GM19099 (cell line): ENCODE results near the gene HECTD4.

Experiments
- POLR2A ChIP-seq: IDR thresholded peaks from 3 replicates; pipeline ENCODE4 v1.6.1; 2011; ENCODE audit warnings: low read depth; ENCODE audit not compliant: insufficient read length; ENCODE audit errors: extremely low read depth

The HECTD4 gene

GRCh38 chr12:112194601-112195247 is 187.5 kb downstream of the HECTD4 start:
- TF ChIP-seq POLR2A: no peak

DNA sequence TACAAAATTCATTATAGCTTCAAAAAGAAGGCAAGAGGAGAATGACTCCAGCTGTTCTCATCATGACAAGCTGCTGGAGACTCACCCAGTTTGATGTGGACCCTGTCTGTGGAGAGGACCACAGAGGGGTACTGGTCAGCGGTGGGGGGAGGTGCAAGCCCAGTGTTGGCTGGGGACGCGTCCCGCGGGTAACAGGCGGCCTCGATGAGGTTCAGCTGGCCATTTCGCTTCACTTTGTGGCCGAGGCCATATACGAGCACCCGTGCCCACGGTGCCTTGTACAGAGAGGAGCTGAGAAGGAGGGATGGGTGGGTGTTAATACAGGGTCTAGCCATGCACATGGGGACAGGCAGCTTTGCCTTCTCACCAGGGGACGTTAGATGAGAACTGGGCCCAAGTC is 189.8 kb downstream of the HECTD4 start:
- no peak for TF ChIP-seq POLR2A

DNA sequence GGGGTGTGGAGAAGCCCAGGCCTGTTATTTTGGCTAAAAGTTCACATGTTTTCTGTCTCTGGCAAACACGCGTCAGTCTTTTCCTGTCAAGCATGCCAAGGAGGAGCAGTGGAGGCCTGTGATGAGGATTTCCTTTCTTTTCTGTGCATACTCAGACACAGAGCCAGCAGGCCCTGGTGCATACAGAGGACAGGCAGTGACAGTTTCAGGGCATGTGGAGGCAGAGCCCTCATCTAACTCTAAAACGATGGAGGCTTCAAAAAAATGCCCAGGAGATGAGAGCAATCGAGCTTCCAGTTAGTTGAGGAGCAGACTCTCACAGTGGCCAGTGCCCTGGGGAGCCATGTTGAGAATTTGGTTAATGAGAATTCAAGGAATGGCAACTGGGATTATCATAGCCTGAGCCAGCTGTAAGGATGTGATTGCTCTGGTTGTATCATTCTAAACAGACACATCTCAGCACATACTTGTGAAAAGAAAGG is 190.3 kb downstream of the HECTD4 start:
- TF ChIP-seq POLR2A: no peak

DNA sequence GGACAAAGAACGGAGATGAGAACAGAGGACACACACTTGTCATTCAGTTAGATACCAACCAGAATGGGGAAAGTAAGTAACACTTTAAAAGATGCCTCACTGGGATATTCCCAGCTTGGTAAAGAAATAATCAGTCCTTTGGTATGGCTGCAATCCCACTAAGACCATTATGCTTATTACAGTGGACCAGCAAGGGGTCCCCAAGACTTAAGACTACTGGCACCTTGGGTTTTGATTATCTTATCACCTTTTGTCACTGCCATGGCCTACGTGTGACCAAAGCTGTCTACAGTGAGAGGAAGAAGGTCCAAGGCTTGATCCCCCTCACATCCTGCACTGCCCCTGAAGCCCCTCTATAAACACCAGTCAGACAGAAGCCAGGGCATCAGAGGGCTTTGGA is 191.0 kb downstream of the HECTD4 start:
- no peak for TF ChIP-seq POLR2A

DNA sequence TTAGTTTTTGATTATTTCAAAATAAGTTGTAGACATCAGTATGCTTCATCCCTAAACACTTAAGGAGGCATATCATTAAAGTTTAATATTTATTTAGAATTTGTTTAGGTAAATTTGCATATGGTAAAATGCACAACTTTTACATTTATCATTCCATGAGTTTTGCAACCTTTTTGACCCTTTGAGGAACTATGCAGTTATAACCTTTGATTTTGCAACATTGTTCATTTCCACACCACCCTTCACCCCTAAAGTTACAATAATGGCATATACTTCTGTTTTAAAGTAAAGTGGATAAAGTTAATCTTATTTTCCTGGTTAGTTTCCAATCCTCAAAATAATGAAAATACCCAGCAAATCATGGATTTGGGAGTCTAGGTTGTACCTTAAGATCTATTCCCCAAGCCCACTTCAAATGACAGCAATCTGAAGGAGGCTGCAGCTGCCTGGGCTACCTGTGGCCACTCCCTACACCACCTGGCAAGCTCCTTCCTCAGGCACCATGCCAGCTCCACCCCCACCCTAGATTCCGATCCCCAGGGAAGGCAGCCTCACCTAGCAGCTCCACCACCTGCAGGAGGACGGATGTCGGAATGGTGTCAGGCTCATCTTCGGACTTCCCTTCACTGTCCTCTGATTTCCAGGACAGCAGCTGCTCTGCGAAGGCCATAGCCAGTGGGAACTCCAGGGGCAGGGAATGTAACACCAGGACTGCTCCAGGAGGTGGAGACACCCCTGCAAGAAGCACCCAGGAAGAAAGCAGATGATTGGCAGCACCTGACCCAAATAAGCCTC is 191.8 kb downstream of the HECTD4 start:
- TF ChIP-seq POLR2A: no peak

- no peak for TF ChIP-seq POLR2A
These were observed 194.0 kb downstream of the HECTD4 start for GRCh38 chr12:112188130-112188830.

GRCh38 chr12:112185093-112185923 is 196.9 kb downstream of the HECTD4 start:
- no peak for TF ChIP-seq POLR2A

DNA sequence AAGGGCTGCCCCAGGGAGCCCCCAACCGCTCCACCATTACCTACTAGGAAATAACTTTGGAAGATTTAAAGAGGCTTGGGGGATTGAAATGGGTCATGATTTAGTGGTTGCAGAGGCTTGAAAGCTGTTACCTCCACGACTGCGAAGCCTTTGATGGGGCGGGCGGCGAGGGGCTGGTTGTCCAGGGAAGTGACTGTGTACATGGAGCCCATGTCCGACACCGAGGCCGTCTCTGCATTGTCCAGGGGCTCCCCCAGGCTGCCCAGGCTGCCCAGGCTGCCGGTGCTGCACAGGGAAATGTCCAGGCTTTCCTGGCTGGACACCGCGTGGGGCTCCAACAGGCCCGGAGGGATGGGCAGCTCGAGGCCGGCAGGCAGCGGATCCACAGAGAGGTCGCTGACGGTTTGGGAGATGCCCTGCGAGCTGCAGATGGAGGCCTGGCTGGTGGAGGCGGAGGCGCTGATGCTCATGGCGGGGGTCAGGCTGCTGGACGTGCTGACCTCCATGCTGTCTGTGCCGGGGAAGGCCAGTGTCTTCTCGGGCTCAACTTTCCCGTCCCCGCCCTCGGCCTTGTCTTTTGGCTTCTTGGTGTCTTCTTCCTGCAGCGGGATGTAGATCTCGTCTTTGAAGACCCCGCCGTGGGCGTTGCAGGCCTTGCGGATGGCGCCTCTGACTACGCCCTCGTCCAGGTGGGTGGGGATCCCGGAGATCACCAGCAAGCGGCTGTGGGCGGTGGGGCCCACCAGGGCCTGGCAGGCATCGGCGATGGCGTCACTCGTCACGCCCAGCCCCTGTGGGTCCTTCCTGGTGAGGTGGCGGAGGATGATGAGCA is 198.0 kb downstream of the HECTD4 start:
- no peak for TF ChIP-seq POLR2A

DNA sequence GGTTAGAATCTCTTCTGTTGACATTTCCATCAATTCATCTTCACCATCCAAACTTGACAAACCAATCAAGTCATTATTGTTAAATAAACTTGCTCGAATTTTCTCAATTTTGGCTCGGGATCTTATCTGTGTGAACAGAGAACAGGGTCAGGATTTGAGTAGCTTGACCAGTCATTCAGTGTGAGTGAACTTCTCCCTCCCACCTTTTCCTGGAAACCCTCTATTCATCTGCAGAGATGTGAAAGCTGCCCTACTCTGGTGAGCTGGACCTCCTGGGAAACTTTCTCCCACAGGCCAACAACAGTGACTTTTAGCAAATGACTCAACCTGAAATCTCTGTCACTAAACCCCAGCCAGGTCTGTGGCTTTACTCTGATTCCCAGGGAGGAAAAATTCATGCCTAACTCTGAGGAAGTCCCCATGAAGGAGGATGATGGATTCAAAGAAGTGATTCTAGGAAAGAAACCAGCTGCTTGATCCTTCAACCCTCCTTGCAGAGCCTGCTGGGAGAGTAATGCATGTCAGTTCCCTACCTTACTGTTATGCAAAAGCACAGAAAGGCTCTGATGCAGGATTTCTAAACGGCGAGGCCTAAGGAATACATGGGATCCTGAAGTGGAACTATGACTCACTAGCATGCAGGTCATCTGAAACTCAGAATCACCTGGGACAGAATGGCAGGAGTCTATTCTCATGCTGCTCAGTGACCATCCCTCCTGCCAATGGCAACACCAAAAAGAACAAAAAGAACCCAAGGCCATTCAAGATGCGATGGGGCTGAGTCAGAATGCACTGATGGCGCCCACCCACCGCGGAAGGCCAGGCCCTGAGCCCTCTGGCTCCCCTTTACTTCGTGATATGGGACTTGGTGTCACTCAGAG is 198.8 kb downstream of the HECTD4 start:
- TF ChIP-seq POLR2A: no peak

- TF ChIP-seq POLR2A: no peak
These were observed 199.7 kb downstream of the HECTD4 start for GRCh38 chr12:112182499-112182898.

GRCh38 chr12:112180422-112180821 is 201.8 kb downstream of the HECTD4 start:
- no peak for TF ChIP-seq POLR2A

DNA sequence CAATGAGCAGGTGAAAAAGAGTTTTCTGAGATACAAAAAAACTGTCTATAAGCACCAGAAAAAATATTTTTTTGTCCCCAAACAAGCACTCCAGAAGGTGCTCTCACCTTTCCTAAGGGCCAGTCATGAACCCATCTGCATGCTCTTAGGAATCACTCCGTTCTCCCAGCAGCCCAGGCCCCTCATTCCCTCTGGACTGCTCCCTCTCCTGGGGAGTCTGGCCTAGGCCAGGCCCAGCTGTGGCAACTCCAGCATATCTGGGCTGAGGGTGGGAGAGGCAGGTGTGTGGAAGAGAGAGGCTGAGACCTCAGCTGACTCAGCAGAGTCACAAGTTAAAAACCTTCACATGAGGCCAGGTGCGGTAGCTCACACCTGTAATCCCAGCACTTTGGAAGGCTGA is 202.3 kb downstream of the HECTD4 start:
- no peak for TF ChIP-seq POLR2A

- no peak for TF ChIP-seq POLR2A
These were observed 202.9 kb downstream of the HECTD4 start for GRCh38 chr12:112179341-112179740.
